ENCODE results near the gene ZGRF1. TPM values are rescaled to one million over a fixed set of nuclear protein-coding genes. Genes with fewer than 3 reads are reported as not detected.
"Not testable (repeated sequence)": the region's sequence is repeated elsewhere in the genome, so short reads cannot be mapped to it uniquely, and the experiment has no call there.

ZGRF1 gene
- total RNA-seq, 1 donor from 2014 or later: 128 TPM

GRCh38 chr4:112626228-112626627 lies 10.5 kb downstream of the ZGRF1 start:
- no peak overlapping the region for H2AFZ ChIP-seq (replicated peaks)
- H3K4me2 ChIP-seq: no peak overlapping the region
- H3F3A ChIP-seq (ENCODE audit: low read depth): peaks cover 11% of the 10 kb centered on the region
- H3K27ac ChIP-seq: no peak overlapping the region
- Mint-ChIP-seq H3K4me3 (no peak overlapping the region), H3K9me3 (no peaks in the 10 kb centered on the region), H3K27ac (no peak overlapping the region), H3K36me3 (peaks cover 14% of the 10 kb centered on the region), H3K27me3 (ENCODE audit: insufficient read depth, low read depth) (peaks cover 3% of the 10 kb centered on the region), H3K4me1 (peaks cover 6% of the 10 kb centered on the region)
- no peak overlapping the region for H3K4me3 ChIP-seq
- TF ChIP-seq EZH2phosphoT487 (IDR thresholded peaks at IDR 0.05): no peak
- TF ChIP-seq CTCF (IDR thresholded peaks at IDR 0.05): no peak
- no peak for TF ChIP-seq EZH2 (IDR thresholded peaks at IDR 0.05)
- no peak for DNase-seq (ENCODE audit: low spot score)
- no peaks in the 10 kb centered on the region for H3K4me1 ChIP-seq
- H3K79me2 ChIP-seq (ENCODE audit: low read depth): peaks cover 5% of the 10 kb centered on the region
- H3K27me3 ChIP-seq: no peaks in the 10 kb centered on the region
- H3K9me3 ChIP-seq (ENCODE audit: low read depth): no peaks in the 10 kb centered on the region
- H3K36me3 ChIP-seq: peaks cover 20% of the 10 kb centered on the region
- no peaks in the 10 kb centered on the region for H4K20me1 ChIP-seq (ENCODE audit: low read depth)
- no peak overlapping the region for H3K9ac ChIP-seq

GRCh38 chr4:112616984-112617383 lies 19.7 kb downstream of the ZGRF1 start:
- Mint-ChIP-seq H3K27me3 (ENCODE audit: insufficient read depth, low read depth) (no peaks in the 10 kb centered on the region), H3K4me3 (no peak overlapping the region), H3K4me1 (no peaks in the 10 kb centered on the region), H3K27ac (no peak overlapping the region), H3K36me3 (peaks cover 18% of the 10 kb centered on the region), H3K9me3 (no peaks in the 10 kb centered on the region)
- H3K27me3 ChIP-seq: no peaks in the 10 kb centered on the region
- no peak for DNase-seq (ENCODE audit: low spot score)
- H3K27ac ChIP-seq: no peak overlapping the region
- H3K79me2 ChIP-seq (ENCODE audit: low read depth): peaks cover 13% of the 10 kb centered on the region
- no peak overlapping the region for H2AFZ ChIP-seq (replicated peaks)
- no peak overlapping the region for H3K9ac ChIP-seq
- H4K20me1 ChIP-seq (ENCODE audit: low read depth): no peaks in the 10 kb centered on the region
- no peaks in the 10 kb centered on the region for H3K9me3 ChIP-seq (ENCODE audit: low read depth)
- TF ChIP-seq EZH2phosphoT487 (IDR thresholded peaks at IDR 0.05) (no peak), CTCF (IDR thresholded peaks at IDR 0.05) (no peak), EZH2 (IDR thresholded peaks at IDR 0.05) (no peak)
- no peaks in the 10 kb centered on the region for H3K4me1 ChIP-seq
- no peak overlapping the region for H3K4me2 ChIP-seq
- peaks cover 37% of the 10 kb centered on the region for H3K36me3 ChIP-seq
- peaks cover 5% of the 10 kb centered on the region for H3F3A ChIP-seq (ENCODE audit: low read depth)
- H3K4me3 ChIP-seq: no peak overlapping the region

- not testable (repeated sequence) for H3K4me3 ChIP-seq; H2AFZ ChIP-seq (replicated peaks); H3F3A ChIP-seq (ENCODE audit: low read depth); H3K4me3 Mint-ChIP-seq; H3K9me3 ChIP-seq (ENCODE audit: low read depth); H3K27ac Mint-ChIP-seq; H3K9ac ChIP-seq; H3K4me1 Mint-ChIP-seq; H3K27me3 ChIP-seq; H3K4me2 ChIP-seq; H3K27me3 Mint-ChIP-seq (ENCODE audit: insufficient read depth, low read depth); H3K9me3 Mint-ChIP-seq; DNase-seq (ENCODE audit: low spot score); H3K4me1 ChIP-seq; H4K20me1 ChIP-seq (ENCODE audit: low read depth); H3K27ac ChIP-seq
- Histone ChIP-seq H3K36me3 (peaks cover 35% of the 10 kb centered on the region), H3K79me2 (ENCODE audit: low read depth) (peaks cover 13% of the 10 kb centered on the region)
- H3K36me3 Mint-ChIP-seq: peaks cover 11% of the 10 kb centered on the region
These were observed 23.9 kb downstream of the ZGRF1 start for GRCh38 chr4:112612814-112613213.

- no peaks in the 10 kb centered on the region for H3K4me1 Mint-ChIP-seq
- Histone ChIP-seq H3K9me3 (ENCODE audit: low read depth) (no peaks in the 10 kb centered on the region), H3K4me1 (no peaks in the 10 kb centered on the region), H3K79me2 (ENCODE audit: low read depth) (no peaks in the 10 kb centered on the region), H3K27ac (no peak overlapping the region), H4K20me1 (ENCODE audit: low read depth) (no peaks in the 10 kb centered on the region), H3K9ac (no peak overlapping the region), H3K36me3 (peaks cover 30% of the 10 kb centered on the region), H2AFZ (replicated peaks) (no peak overlapping the region), H3K4me2 (no peak overlapping the region), H3K27me3 (no peaks in the 10 kb centered on the region), H3F3A (ENCODE audit: low read depth) (peaks cover 28% of the 10 kb centered on the region), H3K4me3 (no peak overlapping the region)
- H3K36me3 Mint-ChIP-seq: no peaks in the 10 kb centered on the region
- TF ChIP-seq CTCF (IDR thresholded peaks at IDR 0.05) (peak; percentile 79), EZH2phosphoT487 (IDR thresholded peaks at IDR 0.05) (no peak), EZH2 (IDR thresholded peaks at IDR 0.05) (no peak)
- peak; percentile 72 for DNase-seq (ENCODE audit: low spot score)
- H3K27ac Mint-ChIP-seq: no peak overlapping the region
- no peak overlapping the region for H3K4me3 Mint-ChIP-seq
- peaks cover 3% of the 10 kb centered on the region for H3K27me3 Mint-ChIP-seq (ENCODE audit: insufficient read depth, low read depth)
- H3K9me3 Mint-ChIP-seq: no peaks in the 10 kb centered on the region
These were observed 32.1 kb downstream of the ZGRF1 start for GRCh38 chr4:112604589-112604988.
